Activated CD8-positive, alpha-beta memory T cell treated with anti-CD3 and anti-CD28 coated beads, Interleukin-2, amount 10 ng/mL, durations not matched to agents 7 days and 5 days (primary cell): ENCODE results near the gene CACNA1C. TPM values are rescaled to one million over a fixed set of nuclear protein-coding genes. Genes with fewer than 3 reads are reported as not detected.

Source experiments
- ATAC-seq: fragments of 150-1000 bp; cut with Tn5 transposase; one replicate; pipeline ENCODE4 v1.10.0; 2021; ENCODE audit warnings: moderate library complexity
- CTCF ChIA-PET: fragments of 350-600 bp; sonication (Branson Sonifier 250); formaldehyde crosslinking; loops from one replicate; lab custom pipeline; 2021; ENCODE audit warnings: antibody characterized with exemption; lab: Charles Lee
- DNase-seq: peaks from one replicate; pipeline ENCODE4 v3.0.0-alpha.2; 2020
- H3K27ac Mint-ChIP-seq: one replicate; pipeline ENCODE4 v1.8.0; 2021; ENCODE audit warnings: mild to moderate bottlenecking, mixed read lengths
- H3K27me3 Mint-ChIP-seq: one replicate; pipeline ENCODE4 v1.8.0; 2021; ENCODE audit warnings: mixed read lengths
- H3K36me3 Mint-ChIP-seq: one replicate; pipeline ENCODE4 v1.8.0; 2021; ENCODE audit warnings: mild to moderate bottlenecking, mixed read lengths
- H3K4me1 Mint-ChIP-seq: one replicate; pipeline ENCODE4 v1.8.0; 2021; ENCODE audit warnings: mixed read lengths
- H3K4me3 Mint-ChIP-seq: one replicate; pipeline ENCODE4 v1.8.0; 2021; ENCODE audit warnings: mild to moderate bottlenecking, moderate library complexity, mixed read lengths
- H3K9me3 Mint-ChIP-seq: one replicate; pipeline ENCODE4 v1.8.0; 2022; ENCODE audit warnings: low read depth, mixed read lengths
- total RNA-seq, 2 experiments: library from RNA; stranded (reverse); gene quantifications; one replicate each; pipeline ENCODE4 v1.2.3, GENCODE V29; 2021

Gene CACNA1C
- total RNA-seq, 2 experiments from 2014 or later: 0.14 to 0.26 TPM

GRCh38 chr12:2017546-2018337, 35.0 kb upstream of the CACNA1C start:
- H3K36me3 Mint-ChIP-seq: no peaks in the 10 kb centered on the region
- H3K9me3 Mint-ChIP-seq: no peaks in the 10 kb centered on the region
- peak overlapping the region; percentile 7 for H3K27ac Mint-ChIP-seq
- DNase-seq: no peak
- CTCF ChIA-PET: interaction anchor here (1.0 to 2.4 kb wide), 4 partner anchors 9 to 78 kb away, joined by 3 to 7 read pairs (median 5); no protein-coding TSS in a partner anchor
- peaks cover 14% of the 10 kb centered on the region for H3K4me1 Mint-ChIP-seq
- no peak overlapping the region for H3K4me3 Mint-ChIP-seq
- ATAC-seq: peak; percentile 16
- H3K27me3 Mint-ChIP-seq: peaks cover 20% of the 10 kb centered on the region

DNA sequence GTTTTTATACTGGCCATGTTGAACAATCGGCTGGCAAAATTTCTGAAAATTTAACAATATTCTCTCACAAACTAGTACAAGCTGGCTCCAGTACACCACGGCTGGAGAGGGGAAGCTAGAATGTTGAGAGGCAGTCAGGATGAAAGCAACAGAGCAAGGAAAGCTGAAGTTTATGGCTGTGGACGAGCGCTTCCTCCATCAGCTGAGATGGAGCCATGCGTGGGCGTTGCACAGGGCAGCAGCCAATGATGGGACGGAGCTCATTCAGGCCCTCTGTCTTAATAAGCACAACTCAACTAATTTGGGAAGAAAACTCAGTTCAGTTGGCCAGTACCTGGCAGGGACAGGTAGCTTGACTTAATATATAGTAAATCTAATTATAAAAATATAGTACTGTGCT, 34.4 kb upstream of the CACNA1C start:
- Mint-ChIP-seq H3K27me3 (peaks cover 22% of the 10 kb centered on the region), H3K27ac (no peak overlapping the region), H3K4me1 (peaks cover 14% of the 10 kb centered on the region), H3K36me3 (no peaks in the 10 kb centered on the region), H3K4me3 (no peak overlapping the region), H3K9me3 (no peaks in the 10 kb centered on the region)
- CTCF ChIA-PET: interaction anchor here (1.0 to 2.4 kb wide), 3 partner anchors 10 to 78 kb away, joined by 3 to 7 read pairs (median 5); no protein-coding TSS in a partner anchor
- ATAC-seq: no peak
- DNase-seq: no peak

- Mint-ChIP-seq H3K27me3 (peaks cover 22% of the 10 kb centered on the region), H3K4me3 (no peak overlapping the region), H3K36me3 (no peaks in the 10 kb centered on the region), H3K9me3 (no peaks in the 10 kb centered on the region), H3K27ac (no peak overlapping the region), H3K4me1 (peaks cover 14% of the 10 kb centered on the region)
- ATAC-seq (no peak), DNase-seq (no peak)
- CTCF ChIA-PET: interaction anchor here (2.4 kb wide), 1 partner anchor 15 kb away, joined by 7 read pairs; no protein-coding TSS in a partner anchor
Observed at GRCh38 chr12:2019126-2019525, 33.7 kb upstream of the CACNA1C start.

DNA sequence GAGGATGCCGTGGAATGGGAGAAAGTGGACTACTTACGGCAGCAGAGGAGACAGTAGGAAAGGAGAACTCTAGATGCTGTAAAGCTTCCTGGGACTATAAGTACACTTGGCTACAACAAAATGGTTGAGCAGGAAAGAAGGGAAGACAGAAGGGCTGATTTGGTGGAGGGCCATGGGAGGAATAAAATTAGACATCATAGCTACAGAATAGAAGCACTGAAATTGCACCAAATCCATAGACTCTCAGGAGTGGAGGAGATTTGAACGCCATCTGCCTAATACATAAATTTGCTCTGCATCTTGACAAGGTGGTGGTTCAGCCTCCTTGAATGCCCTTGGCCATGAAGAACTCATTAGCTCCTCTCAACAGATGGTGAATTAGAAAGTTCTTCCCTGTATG, 32.3 kb upstream of the CACNA1C start:
- no peak overlapping the region for H3K4me3 Mint-ChIP-seq
- H3K9me3 Mint-ChIP-seq: no peaks in the 10 kb centered on the region
- peaks cover 14% of the 10 kb centered on the region for H3K4me1 Mint-ChIP-seq
- H3K27ac Mint-ChIP-seq: no peak overlapping the region
- no peak for ATAC-seq
- CTCF ChIA-PET: no interaction called here
- H3K27me3 Mint-ChIP-seq: peaks cover 27% of the 10 kb centered on the region
- no peaks in the 10 kb centered on the region for H3K36me3 Mint-ChIP-seq
- no peak for DNase-seq

GRCh38 chr12:2023365-2023764, 29.4 kb upstream of the CACNA1C start:
- H3K4me1 Mint-ChIP-seq: peaks cover under 1% of the 10 kb centered on the region
- H3K4me3 Mint-ChIP-seq: no peak overlapping the region
- H3K36me3 Mint-ChIP-seq: no peaks in the 10 kb centered on the region
- DNase-seq (no peak), ATAC-seq (no peak)
- CTCF ChIA-PET: no interaction called here
- no peaks in the 10 kb centered on the region for H3K9me3 Mint-ChIP-seq
- H3K27me3 Mint-ChIP-seq: peaks cover 28% of the 10 kb centered on the region
- H3K27ac Mint-ChIP-seq: no peak overlapping the region

DNA sequence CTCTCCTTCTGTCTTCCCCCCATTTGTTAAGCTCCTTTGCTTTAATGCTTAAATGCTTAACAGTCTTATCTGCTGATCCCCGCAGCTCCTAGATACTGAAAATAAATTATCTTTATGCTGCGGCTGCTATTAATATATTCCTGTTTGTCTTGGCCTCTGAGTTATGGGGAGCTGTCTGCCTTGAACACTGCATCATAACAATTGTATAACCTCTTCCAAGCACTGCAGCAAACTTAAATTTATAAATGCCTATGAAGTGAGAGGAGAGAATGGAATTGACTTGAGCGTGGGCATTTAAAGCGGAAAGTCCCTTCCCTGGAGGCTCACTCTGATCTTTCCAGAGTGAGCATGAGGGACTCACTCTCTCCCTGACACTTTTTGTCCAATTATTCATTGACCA, 25.4 kb upstream of the CACNA1C start:
- CTCF ChIA-PET: no interaction called here
- H3K4me3 Mint-ChIP-seq: no peak overlapping the region
- no peaks in the 10 kb centered on the region for H3K36me3 Mint-ChIP-seq
- DNase-seq (no peak), ATAC-seq (no peak)
- no peaks in the 10 kb centered on the region for H3K4me1 Mint-ChIP-seq
- no peak overlapping the region for H3K27ac Mint-ChIP-seq
- H3K27me3 Mint-ChIP-seq: peaks cover 24% of the 10 kb centered on the region
- H3K9me3 Mint-ChIP-seq: no peaks in the 10 kb centered on the region

DNA sequence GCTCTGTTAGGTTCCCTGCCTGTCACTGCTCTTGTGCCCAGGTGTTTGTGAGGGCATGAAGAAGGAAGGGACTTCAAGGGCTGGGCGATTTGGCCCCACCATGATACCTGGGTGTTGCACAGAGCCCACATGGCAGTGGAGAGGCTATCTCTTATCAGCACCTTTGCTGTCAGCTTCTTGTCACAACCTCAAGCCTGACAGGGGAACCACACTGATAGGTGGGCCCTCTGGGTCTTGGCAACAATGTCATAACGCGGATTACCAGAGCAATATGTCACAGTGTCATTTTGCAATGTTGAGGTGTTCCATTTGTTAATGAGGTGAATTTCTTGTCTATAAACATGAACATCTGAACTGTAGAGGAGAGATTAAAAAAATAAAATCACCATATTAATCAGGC, 22.9 kb upstream of the CACNA1C start:
- H3K4me1 Mint-ChIP-seq: peaks cover 4% of the 10 kb centered on the region
- CTCF ChIA-PET: interaction anchor here (1.2 kb wide), 1 partner anchor 90 kb away, joined by 4 read pairs; no protein-coding TSS in a partner anchor
- DNase-seq (no peak), ATAC-seq (no peak)
- no peak overlapping the region for H3K4me3 Mint-ChIP-seq
- no peak overlapping the region for H3K27ac Mint-ChIP-seq
- H3K27me3 Mint-ChIP-seq: peaks cover 37% of the 10 kb centered on the region
- no peaks in the 10 kb centered on the region for H3K36me3 Mint-ChIP-seq
- no peaks in the 10 kb centered on the region for H3K9me3 Mint-ChIP-seq

DNA sequence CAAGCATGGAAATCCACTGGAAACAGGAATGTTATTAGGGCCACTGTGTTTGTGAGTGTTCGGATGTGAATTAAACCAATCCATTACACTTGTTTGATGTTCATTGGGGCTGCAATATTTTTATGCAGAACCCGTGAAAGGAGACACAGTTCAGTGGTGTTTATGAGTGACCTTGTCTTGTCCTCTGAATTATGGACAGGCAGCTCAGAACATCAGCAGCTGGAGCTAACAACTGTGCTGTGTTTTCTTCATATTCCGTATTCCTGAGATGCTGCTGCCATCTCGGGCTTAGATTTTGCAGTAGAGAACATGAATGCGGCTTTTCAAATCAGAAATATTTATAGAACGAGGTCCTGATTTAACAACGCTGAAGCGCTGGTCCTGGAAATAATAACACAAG, 20.3 kb upstream of the CACNA1C start:
- Mint-ChIP-seq H3K27ac (no peak overlapping the region), H3K9me3 (no peaks in the 10 kb centered on the region), H3K4me3 (no peak overlapping the region), H3K4me1 (peaks cover 13% of the 10 kb centered on the region), H3K36me3 (no peaks in the 10 kb centered on the region), H3K27me3 (peaks cover 55% of the 10 kb centered on the region)
- CTCF ChIA-PET: no interaction called here
- ATAC-seq (no peak), DNase-seq (no peak)

GRCh38 chr12:2034633-2035430, 18.0 kb upstream of the CACNA1C start:
- Mint-ChIP-seq H3K36me3 (no peaks in the 10 kb centered on the region), H3K9me3 (no peaks in the 10 kb centered on the region), H3K27ac (no peak overlapping the region), H3K27me3 (peaks cover 68% of the 10 kb centered on the region), H3K4me1 (peaks cover 13% of the 10 kb centered on the region), H3K4me3 (peak overlapping the region; percentile 57)
- CTCF ChIA-PET: interaction anchor here (0.7 to 1.6 kb wide), 14 partner anchors 8 to 592 kb away, joined by 3 to 9 read pairs (median 4); partner anchors contain the start of gene DCP1B
- peak; percentile 87 for DNase-seq
- ATAC-seq: peak; percentile 99

GRCh38 chr12:2035431-2036055, 17.2 kb upstream of the CACNA1C start:
- CTCF ChIA-PET: interaction anchor here (1.0 to 1.6 kb wide), 5 partner anchors 9 to 17 kb away, joined by 3 to 7 read pairs (median 5); no protein-coding TSS in a partner anchor
- ATAC-seq: no peak
- Mint-ChIP-seq H3K4me1 (peaks cover 13% of the 10 kb centered on the region), H3K27ac (no peak overlapping the region), H3K4me3 (peak overlapping the region; percentile 57), H3K27me3 (peaks cover 70% of the 10 kb centered on the region), H3K36me3 (no peaks in the 10 kb centered on the region), H3K9me3 (no peaks in the 10 kb centered on the region)
- no peak for DNase-seq

- peaks cover 71% of the 10 kb centered on the region for H3K27me3 Mint-ChIP-seq
- H3K4me1 Mint-ChIP-seq: peaks cover 13% of the 10 kb centered on the region
- CTCF ChIA-PET: no interaction called here
- ATAC-seq (no peak), DNase-seq (no peak)
- H3K27ac Mint-ChIP-seq: no peak overlapping the region
- no peak overlapping the region for H3K4me3 Mint-ChIP-seq
- no peaks in the 10 kb centered on the region for H3K36me3 Mint-ChIP-seq
- H3K9me3 Mint-ChIP-seq: no peaks in the 10 kb centered on the region
Observed at GRCh38 chr12:2039034-2039433, 13.8 kb upstream of the CACNA1C start.

GRCh38 chr12:2043054-2043453, 9.7 kb upstream of the CACNA1C start:
- H3K4me1 Mint-ChIP-seq: no peaks in the 10 kb centered on the region
- no peak overlapping the region for H3K4me3 Mint-ChIP-seq
- H3K36me3 Mint-ChIP-seq: no peaks in the 10 kb centered on the region
- ATAC-seq: no peak
- no peaks in the 10 kb centered on the region for H3K9me3 Mint-ChIP-seq
- no peak overlapping the region for H3K27ac Mint-ChIP-seq
- peaks cover 74% of the 10 kb centered on the region for H3K27me3 Mint-ChIP-seq
- CTCF ChIA-PET: interaction anchor here (1.1 kb wide), 1 partner anchor 9 kb away, joined by 4 read pairs; no protein-coding TSS in a partner anchor
- no peak for DNase-seq

GRCh38 chr12:2044165-2044564, 8.6 kb upstream of the CACNA1C start:
- CTCF ChIA-PET: interaction anchor here (1.3 kb wide), 1 partner anchor 8 kb away, joined by 5 read pairs; no protein-coding TSS in a partner anchor
- Mint-ChIP-seq H3K27ac (no peak overlapping the region), H3K4me1 (no peaks in the 10 kb centered on the region), H3K4me3 (no peak overlapping the region), H3K27me3 (peaks cover 76% of the 10 kb centered on the region), H3K36me3 (no peaks in the 10 kb centered on the region), H3K9me3 (no peaks in the 10 kb centered on the region)
- no peak for ATAC-seq
- peak; percentile 14 for DNase-seq
